Activated CD4-positive, alpha-beta T cell treated with anti-CD3 and anti-CD28 coated beads, Interleukin-2, amount 50 U/mL, for 4 hours (primary cell): ENCODE data around the gene ZNF548.
A peak's percentile ranks its signal among the peaks of the same experiment; 100 is the strongest.

Source experiments
- DNase-seq, 2 experiments: peaks; one replicate each; pipeline ENCODE4 v3.0.0-alpha.2; 2020

Gene ZNF548

DNA sequence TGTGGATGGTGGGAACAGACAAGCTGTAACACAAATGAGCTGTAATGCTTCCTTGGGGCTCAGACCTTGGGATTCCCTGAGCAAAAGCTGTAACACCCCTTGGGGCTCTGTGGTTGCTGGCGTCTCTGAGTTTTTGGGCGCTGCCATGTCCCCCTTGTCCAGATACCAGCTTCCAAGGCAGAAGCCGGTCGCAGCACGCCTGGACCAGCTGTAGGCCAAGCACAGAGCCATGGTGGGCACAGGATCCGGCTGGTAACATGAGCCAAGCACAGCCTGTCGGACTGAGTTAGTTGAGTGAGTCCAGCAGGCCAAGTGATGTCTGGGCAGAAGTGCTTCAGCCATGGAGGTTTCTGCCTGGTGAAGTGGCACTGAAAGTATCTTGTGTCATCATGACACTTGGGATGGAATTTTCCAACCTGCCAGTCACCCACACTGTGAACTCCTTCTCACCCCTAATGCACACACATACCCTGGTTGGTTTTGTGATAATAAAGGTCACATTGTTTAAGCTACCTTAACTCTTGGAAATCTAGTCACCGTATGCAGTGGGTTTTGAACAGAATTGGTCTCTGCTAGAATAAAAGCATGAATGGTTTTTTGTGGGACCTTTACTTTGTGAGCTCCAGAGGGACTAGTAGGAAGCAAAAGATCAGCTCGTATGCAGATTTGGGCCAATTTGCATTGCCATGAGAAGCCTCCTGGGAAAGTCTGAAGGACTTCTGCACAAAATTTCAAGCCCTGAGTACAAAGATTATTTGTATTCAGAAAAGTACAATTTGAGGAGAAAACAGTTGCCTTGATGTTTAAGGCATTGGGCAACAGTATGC, 14.3 kb downstream of the ZNF548 start:
- DNase-seq = no peak

DNA sequence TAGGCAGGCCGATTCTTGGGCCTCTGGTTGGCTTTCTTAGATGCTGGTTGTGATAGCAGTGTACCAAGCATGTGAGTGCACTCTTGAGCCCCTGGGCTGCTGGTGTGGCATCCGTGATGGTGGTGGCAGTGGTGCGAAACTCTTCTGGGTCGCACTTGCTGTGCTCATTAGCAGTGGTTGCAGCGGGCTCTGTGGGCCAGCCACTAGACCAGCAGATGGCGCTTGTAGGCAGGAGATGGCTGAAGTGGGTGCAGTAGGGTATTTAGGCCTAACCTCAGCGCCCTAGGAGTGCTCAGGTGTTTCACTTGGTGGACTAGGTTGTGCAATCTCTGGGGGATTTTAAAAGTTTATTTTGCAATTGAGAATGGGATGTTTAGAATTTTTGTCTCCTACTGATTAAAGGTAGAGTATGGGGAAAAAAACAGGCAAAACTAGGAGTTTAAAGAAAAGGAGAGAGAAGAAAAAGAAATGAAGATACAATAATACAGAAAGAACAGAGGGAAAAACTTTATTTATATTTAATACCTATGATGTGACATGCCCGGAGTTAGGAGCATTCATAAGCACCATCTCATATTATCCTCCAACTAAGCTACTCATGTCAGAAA, 17.0 kb downstream of the ZNF548 start:
- DNase-seq = peak; percentile 67 to 70

DNA sequence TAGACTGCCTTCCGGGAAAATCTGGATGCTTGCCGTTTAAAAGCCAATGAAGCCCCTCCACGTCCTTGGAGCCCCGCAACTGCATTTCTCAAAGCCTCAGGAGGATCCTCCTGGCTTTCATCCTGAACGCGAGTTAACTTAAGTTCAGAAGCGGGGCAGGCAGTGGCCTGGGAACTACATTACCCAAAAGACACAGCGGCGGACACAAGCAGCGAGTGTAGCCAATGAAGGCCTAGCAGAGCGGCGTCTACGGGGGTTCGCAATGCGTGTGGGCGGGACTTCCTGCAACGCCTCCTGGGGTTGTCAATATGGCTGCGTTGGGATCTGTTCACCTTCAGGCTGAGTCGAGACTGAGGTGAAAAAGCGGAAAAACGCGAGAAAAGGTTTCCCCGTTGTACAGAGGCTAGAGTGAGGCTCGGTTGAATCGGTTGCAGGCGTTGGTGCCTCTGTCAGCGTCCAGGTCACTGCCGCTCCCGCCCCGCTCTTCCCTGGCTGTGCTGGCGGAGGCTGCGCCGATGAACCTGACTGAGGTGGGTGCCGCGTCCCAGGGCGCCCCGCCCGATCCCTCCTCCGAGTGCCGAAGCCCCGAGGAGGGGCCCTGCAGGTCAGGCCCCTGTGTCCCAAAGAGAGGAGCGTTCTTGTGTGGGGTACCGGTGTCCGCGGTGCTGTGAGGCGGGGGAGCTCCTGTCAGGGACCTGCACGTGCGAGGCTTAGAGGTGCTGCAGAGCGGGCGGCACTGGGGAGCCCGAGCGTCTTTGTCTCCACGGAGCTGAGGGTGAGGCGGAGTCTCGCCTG, 21.4 kb downstream of the ZNF548 start, which contains the start of gene ZNF17:
Gene ZNF17, plus strand, starts transcription at position 285 of the 795 bp plus-strand sequence. CDS start 2,455 bp downstream, outside the sequence.
- peak; percentile 91 to 92 for DNase-seq

DNA sequence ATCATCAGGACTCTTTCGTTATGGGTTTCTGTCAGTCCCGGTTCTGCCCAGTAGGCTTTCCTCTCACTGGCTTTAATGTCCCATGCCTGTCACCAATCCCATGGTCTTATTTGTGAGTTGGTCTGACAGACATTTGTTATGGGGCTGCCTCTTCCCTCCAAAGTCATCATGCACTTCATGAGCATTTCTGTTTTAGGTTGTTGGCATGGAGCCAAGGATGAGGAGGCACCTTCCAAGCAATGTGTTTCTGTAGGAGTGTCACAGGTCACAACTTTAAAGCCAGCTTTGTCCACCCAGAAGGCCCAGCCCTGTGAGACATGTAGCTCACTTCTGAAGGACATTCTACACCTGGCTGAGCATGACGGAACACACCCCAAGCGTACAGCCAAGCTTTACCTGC, 29.8 kb downstream of the ZNF548 start:
- no peak for DNase-seq

DNA sequence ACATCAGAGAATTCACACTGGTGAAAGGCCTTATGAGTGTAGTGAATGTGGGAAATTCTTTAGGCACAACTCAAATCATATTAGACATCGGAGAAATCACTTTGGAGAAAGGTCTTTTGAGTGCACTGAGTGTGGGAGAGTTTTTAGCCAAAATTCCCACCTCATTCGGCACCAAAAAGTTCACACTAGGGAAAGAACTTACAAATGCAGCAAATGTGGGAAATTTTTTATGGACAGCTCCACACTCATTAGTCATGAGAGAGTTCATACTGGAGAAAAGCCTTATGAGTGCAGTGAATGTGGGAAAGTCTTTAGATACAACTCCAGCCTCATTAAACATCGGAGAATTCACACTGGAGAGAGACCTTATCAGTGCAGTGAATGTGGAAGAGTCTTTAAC, 31.4 kb downstream of the ZNF548 start:
- no peak for DNase-seq

DNA sequence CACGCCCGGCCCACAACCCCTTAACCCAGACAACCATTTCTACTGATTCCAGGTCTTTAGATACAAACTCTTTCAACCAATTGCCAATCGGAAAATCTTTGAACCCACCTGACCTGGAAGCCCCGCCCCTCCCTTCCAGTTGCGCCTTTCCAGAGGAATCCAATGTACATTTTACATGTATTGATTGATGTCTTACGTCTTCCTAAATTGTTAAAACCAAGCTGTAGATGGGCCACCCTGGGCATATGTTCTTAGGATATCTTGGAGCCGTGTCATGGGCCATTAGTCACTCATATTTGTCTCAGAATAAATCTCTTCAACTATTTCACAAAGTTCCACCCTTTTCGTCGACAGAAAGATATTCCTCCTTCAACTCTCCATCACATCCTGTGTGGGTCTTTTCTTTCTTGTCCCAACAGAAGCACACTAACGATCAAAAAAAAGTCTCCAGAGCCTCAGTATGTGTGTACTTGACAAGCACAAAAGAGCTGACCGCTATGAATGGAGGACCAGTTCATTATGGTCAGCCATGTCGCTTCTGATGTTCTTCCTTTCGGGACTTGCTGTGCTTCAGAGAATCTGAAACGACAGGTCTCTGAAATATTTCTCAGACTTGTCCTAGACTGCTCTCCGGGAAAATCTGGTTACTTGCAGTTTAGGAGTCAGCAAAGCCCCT, 44.9 kb downstream of the ZNF548 start:
- no peak for DNase-seq

DNA sequence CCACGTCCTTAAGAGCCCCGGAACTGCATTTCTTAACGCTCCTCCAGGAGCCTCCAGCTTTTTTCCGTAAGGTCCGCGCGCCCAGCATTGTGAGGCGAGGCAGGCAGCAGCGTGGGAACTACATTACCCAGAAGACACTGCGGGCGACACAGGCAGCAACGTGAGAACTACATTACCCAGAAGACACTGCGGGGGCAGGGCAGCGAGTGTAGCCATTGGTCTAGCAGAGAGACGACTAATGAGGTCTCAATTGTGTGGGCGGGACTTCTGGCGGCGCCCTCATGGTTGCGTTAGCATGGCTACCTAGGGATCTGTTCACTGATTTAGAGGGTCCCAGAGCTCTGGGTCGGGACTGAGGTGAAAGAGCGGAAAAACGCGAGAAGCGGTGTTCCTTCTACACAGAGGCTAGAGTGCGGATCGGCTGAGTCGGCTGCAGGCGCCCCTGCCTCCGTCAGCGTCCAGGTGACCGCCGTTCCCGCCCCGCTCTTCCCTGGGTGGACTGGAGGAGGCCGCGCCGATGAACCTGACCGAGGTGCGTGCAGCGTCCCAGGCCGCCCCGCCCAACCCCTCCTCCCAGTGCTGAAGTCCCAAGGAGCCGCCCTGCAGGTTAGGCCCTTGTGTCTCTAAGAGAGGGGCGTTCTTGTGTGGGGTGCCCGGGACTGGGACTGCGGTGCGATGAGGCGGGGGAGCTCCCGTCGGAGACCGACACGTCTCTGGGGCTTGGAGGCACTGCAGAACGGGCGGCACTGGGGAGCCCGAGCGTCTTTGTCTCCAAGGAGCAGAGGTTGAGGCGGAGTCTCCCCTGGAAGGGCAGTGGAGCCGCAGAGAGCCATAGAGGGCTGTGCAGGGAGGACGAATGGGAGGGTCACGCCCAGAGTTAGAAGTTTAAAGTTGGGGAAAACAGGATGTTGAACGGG, 45.7 kb downstream of the ZNF548 start, which contains the start of gene ZNF749:
Gene ZNF749, plus strand, starts transcription at position 264 of the 917 bp plus-strand sequence. Its CDS starts 254 bp downstream, at position 518.
- peak; percentile 98 for DNase-seq

DNA sequence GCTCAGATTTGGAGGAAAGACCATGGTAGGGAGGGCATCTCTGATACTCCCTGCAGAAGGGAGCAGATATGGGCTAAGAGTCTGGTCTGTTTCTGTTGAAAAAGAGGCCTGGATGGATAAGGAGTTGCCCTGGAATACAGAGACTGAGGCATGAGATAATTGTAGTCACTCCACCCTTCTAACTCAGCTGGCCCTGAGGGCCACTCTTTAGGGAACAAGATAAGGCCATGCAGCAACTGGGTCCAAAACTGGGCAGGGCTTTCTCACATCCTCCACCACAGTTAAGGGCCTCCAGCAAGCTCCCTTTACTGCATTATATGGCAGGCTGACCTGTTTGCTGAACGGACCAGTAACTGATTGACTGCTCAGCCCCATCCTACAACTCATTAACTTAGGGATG, 46.8 kb downstream of the ZNF548 start:
- DNase-seq = no peak

DNA sequence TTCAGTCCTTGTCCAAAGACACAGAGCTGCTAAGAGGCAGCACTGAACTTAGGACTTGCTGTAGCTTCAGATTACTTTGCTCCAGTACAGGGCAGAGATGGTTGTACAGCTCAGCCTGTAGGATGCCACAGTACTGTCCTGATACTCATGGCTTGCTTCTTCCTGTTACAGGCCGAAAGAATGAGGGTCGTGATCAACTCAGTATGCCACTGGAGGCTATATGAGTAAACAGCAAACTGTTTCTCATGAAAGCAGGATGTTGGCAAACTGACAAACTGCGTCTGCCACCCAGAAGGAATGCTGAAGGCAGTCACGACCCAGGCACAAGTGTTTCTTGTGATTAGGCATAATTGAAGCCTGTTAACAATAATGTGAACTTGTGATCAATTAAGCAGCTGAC, 48.3 kb downstream of the ZNF548 start:
- DNase-seq = no peak

DNA sequence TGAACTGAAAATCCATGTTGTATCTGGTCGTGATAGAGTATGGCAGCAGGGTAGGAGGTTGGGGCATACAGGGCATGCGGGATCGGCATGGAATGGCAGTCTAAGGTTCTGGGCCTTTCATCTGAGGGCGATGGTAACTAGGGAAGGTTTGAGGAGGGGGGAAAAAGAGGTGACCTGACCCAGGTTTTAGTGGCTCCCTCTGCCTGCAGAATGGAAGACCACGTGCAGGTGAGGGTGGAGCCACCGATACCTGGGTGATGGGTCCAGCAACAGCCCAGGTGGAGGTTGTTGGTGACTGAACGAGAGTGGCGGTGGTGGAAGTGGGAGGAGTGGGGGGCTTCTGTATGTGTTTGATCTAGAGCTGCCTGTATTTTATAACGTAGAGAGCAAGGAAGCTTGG, 49.3 kb downstream of the ZNF548 start:
- no peak for DNase-seq

DNA sequence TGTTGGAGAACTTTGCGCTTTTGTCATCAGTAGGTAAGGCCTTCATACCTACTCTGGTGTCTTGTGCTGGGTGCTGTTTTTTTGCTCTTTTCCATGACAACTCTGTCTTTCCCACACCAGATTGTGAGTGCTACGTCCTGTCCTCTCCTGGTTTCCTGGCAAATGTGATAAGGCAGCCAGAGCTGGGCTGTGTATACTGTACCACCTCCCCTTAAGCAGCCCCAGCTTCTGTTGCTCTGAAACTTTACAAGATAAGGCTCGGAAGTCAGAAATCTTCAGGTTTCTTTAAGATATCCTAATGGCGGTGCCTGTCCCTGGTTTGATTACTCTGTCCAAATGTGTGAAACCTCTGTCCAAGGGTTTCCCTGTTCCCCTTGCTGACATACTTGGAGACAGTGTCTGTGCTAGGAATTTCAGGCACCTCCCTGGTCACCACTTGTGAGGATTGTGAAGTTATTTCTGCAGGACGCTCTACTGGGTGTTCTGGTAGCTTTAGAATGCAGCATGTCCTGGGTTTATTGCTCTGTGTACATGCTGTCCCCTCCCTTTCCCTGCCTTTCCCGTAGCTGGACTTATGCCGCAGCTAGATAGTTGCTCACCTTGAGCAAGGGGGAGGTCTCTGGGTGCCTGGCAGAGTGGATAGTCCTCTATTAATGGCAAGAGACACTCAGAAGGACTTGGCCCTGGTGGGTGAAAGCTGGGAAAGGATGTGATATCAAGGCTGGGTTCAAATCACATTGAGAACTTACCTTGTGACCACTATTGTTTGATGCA, 52.5 kb downstream of the ZNF548 start:
- DNase-seq = no peak

DNA sequence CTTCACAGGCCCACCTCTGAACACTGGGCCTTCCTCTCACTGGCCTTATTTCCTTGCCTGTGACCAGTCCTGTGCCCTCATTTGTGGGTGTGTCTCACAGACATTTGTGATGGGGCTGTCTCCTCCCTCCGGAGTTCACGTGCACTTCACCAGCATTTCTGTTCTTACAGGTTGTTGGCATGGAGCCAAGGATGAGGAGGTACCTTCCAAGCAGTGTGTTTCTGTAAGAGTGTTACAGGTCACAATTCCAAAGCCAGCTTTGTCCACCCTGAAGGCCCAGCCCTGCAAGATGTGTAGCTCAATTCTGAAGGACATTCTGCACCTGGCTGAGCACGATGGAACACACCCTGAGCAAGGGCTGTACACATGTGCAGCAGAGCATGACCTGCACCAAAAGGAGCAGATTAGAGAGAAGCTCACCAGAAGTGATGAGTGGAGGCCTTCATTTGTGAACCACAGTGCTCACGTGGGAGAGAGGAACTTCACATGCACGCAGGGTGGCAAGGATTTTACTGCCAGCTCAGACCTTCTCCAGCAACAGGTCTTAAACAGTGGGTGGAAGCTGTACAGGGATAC, 53.6 kb downstream of the ZNF548 start:
- DNase-seq = no peak

DNA sequence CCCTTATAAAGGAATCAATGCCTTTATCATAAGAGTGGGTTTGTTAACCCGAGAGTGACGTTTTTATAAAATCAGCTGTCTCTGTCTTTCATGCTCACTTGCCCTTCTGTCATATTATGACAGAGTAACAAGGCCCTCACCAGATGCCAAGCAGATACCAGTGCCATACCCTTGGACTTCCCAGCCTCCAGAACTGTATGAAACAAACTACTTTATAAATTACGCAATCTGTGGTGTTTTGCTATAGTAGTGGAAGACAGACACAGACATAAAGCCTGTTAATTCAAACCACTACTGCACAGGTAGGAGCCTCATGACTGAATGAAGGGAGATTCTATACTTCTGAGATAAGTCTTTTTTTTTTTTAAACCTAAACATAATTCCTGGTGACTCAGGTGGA, 62.7 kb downstream of the ZNF548 start:
- DNase-seq = no peak
